ENCODE results near the gene NEURL1. TPM values are rescaled to one million over a fixed set of nuclear protein-coding genes. Genes with fewer than 3 reads are reported as not detected.
A peak's percentile ranks its signal among the peaks of the same experiment; 100 is the strongest.

NEURL1 gene
- total RNA-seq, 6 experiments from 2014 or later: 0.06 to 0.46 (median 0.27) TPM

GRCh38 chr10:103473261-103473671, 20.2 kb upstream of the NEURL1 start:
- H3K4me3 Mint-ChIP-seq: no peak overlapping the region
- H3K27me3 Mint-ChIP-seq (ENCODE audit: insufficient read depth): peaks cover 8% of the 10 kb centered on the region
- H3K27ac Mint-ChIP-seq: no peak overlapping the region
- DNase-seq: no peak
- H3K4me1 Mint-ChIP-seq (ENCODE audit: low read depth): 0 out of 2 replicates have a peak, but pooled peaks cover 5% of the 10 kb centered on the region
- no peak for TF ChIP-seq CTCF (IDR thresholded peaks at IDR 0.05)
- H3K9me3 Mint-ChIP-seq: no peaks in the 10 kb centered on the region
- no peaks in the 10 kb centered on the region for H3K36me3 Mint-ChIP-seq (ENCODE audit: low read depth)

GRCh38 chr10:103474077-103474476, 19.4 kb upstream of the NEURL1 start:
- DNase-seq: no peak
- no peak overlapping the region for H3K27ac Mint-ChIP-seq
- H3K36me3 Mint-ChIP-seq (ENCODE audit: low read depth): no peaks in the 10 kb centered on the region
- H3K9me3 Mint-ChIP-seq: no peaks in the 10 kb centered on the region
- no peak for TF ChIP-seq CTCF (IDR thresholded peaks at IDR 0.05)
- peaks cover 7% of the 10 kb centered on the region for H3K27me3 Mint-ChIP-seq (ENCODE audit: insufficient read depth)
- no peak overlapping the region for H3K4me3 Mint-ChIP-seq
- peaks cover 9% of the 10 kb centered on the region for H3K4me1 Mint-ChIP-seq (ENCODE audit: low read depth)

- Mint-ChIP-seq H3K4me3 (no peak overlapping the region), H3K27ac (no peak overlapping the region)
- DNase-seq: no peak
Observed at GRCh38 chr10:103475437-103475836, 18.1 kb upstream of the NEURL1 start.

GRCh38 chr10:103476046-103476768, 17.3 kb upstream of the NEURL1 start:
- no peak for DNase-seq
- peak; percentile 34; the same call in 1 of the 2 replicates for TF ChIP-seq CTCF (IDR thresholded peaks at IDR 0.05)
- Mint-ChIP-seq H3K4me1 (ENCODE audit: low read depth) (peaks cover 29% of the 10 kb centered on the region), H3K27ac (no peak overlapping the region), H3K4me3 (no peak overlapping the region), H3K27me3 (ENCODE audit: insufficient read depth) (peaks cover 5% of the 10 kb centered on the region), H3K36me3 (ENCODE audit: low read depth) (no peaks in the 10 kb centered on the region), H3K9me3 (no peaks in the 10 kb centered on the region)

More at GRCh38 chr10:103475437-103475836, 18.1 kb upstream of the NEURL1 start:
- peaks cover 5% of the 10 kb centered on the region for H3K27me3 Mint-ChIP-seq (ENCODE audit: insufficient read depth)
- H3K9me3 Mint-ChIP-seq: no peaks in the 10 kb centered on the region
- no peak for TF ChIP-seq CTCF (IDR thresholded peaks at IDR 0.05)
- no peaks in the 10 kb centered on the region for H3K36me3 Mint-ChIP-seq (ENCODE audit: low read depth)
- H3K4me1 Mint-ChIP-seq (ENCODE audit: low read depth): peaks cover 22% of the 10 kb centered on the region

GRCh38 chr10:103478671-103479070, 14.8 kb upstream of the NEURL1 start:
- no peak for DNase-seq

More at GRCh38 chr10:103478671-103479070, 14.8 kb upstream of the NEURL1 start:
- peaks cover 5% of the 10 kb centered on the region for H3K27me3 Mint-ChIP-seq (ENCODE audit: insufficient read depth)
- H3K27ac Mint-ChIP-seq: no peak overlapping the region
- no peak overlapping the region for H3K4me3 Mint-ChIP-seq
- H3K4me1 Mint-ChIP-seq (ENCODE audit: low read depth): peaks cover 34% of the 10 kb centered on the region
- no peaks in the 10 kb centered on the region for H3K9me3 Mint-ChIP-seq
- TF ChIP-seq CTCF (IDR thresholded peaks at IDR 0.05): no peak
- no peaks in the 10 kb centered on the region for H3K36me3 Mint-ChIP-seq (ENCODE audit: low read depth)
